A549 (cell line): ENCODE data around the gene OAS3. TPM values are rescaled to one million over a fixed set of nuclear protein-coding genes. Genes with fewer than 3 reads are reported as not detected.

ENCODE experiments used
- ATAC-seq, 2 experiments: fragments of 200-7000 bp in 1 of 2; fragments of >200 bp in 1 of 2; cut with Nextera tagmentation in 1 of 2; cut with Tn5 transposase in 1 of 2; 3 replicates each; pipeline versions ENCODE4 v1.8.0 to v1.9.1; 2018 to 2020; ENCODE audit warnings: mild to moderate bottlenecking in 1 of 2, moderate library complexity in 1 of 2
- CTCF ChIA-PET: fragments of 300-600 bp; sonication (Branson Sonifier 250); formaldehyde crosslinking; extraction: SDS; loops from one replicate; lab custom pipeline; 2021; ENCODE audit warnings: antibody characterized with exemption, inconsistent platforms; lab: Yijun Ruan, JAX
- POLR2A ChIA-PET: fragments of 350-600 bp; formaldehyde crosslinking; extraction: SDS; loops from one replicate; lab custom pipeline; 2021; ENCODE audit warnings: antibody characterized with exemption, inconsistent platforms; lab: Yijun Ruan, JAX
- DNase-seq, 2 experiments: peaks; one replicate each; pipeline versions ENCODE4 v3.0.0 to v3.0.0-alpha.2; 2011 to 2016; ENCODE audit warnings: low read depth in 1 of 2, low spot score in 1 of 2
- FAIRE-seq: peaks from 2 replicates; lab custom pipeline; 2011; peaks lifted over from hg19 to GRCh38; lab: Jason Lieb, UNC
- H3K27ac ChIP-seq, 2 experiments: fragments of >200 bp; sonication (Bioruptor Twin); formaldehyde crosslinking; 3 replicates each; pipeline ENCODE4 v1.5.1; 2016 to 2017
- H3K4me1 ChIP-seq: fragments of >200 bp; sonication (Bioruptor Twin); formaldehyde crosslinking; 3 replicates; pipeline ENCODE4 v1.6.1; 2016
- H3K4me2 ChIP-seq: fragments of >200 bp; sonication (Bioruptor Twin); formaldehyde crosslinking; 3 replicates; pipeline ENCODE4 v1.6.1; 2016
- H3K4me3 ChIP-seq: fragments of >200 bp; sonication (Bioruptor Twin); formaldehyde crosslinking; 3 replicates; pipeline ENCODE4 v1.5.1; 2016
- H3K9me3 ChIP-seq: fragments of >200 bp; sonication (Bioruptor Twin); formaldehyde crosslinking; 3 replicates; pipeline ENCODE4 v1.6.1; 2016
- CBX8 ChIP-seq: fragments of 200-600 bp; sonication (generic); IDR thresholded peaks from 2 replicates; pipeline ENCODE4 v1.6.1; 2016
- CEBPB ChIP-seq, 2 experiments: fragments of >200 bp in 1 of 2; sonication (Bioruptor Twin) in 1 of 2; formaldehyde crosslinking in 1 of 2; IDR thresholded peaks; 2 replicates each; pipeline ENCODE4 v1.6.1; 2012 to 2016
- CHD2 ChIP-seq: fragments of 150-350 bp; IDR thresholded peaks from 2 replicates; pipeline ENCODE4 v1.6.1; 2014; ENCODE audit warnings: low read length; ENCODE audit not compliant: partially characterized antibody
- ESRRA ChIP-seq: fragments of 150-350 bp; IDR thresholded peaks from 2 replicates; pipeline ENCODE4 v1.6.1; 2014; ENCODE audit warnings: mild to moderate bottlenecking, low read length, borderline replicate concordance
- FOXS1 ChIP-seq: fragments of 250-450 bp; sonication (Bioruptor Pico); IDR thresholded peaks from 2 replicates; pipeline ENCODE4 v1.5.0; 2020; ENCODE audit warnings: mild to moderate bottlenecking, moderate library complexity
- GATA3 ChIP-seq: IDR thresholded peaks from 2 replicates; pipeline ENCODE4 v1.6.1; 2012; ENCODE audit warnings: borderline replicate concordance
- HOXA7 ChIP-seq: fragments of 250-450 bp; sonication (Bioruptor Pico); IDR thresholded peaks from 2 replicates; pipeline ENCODE4 v1.5.0; 2020; ENCODE audit warnings: mild to moderate bottlenecking, moderate library complexity
- HOXB5 ChIP-seq: fragments of 250-450 bp; sonication (Bioruptor Pico); IDR thresholded peaks from 2 replicates; pipeline ENCODE4 v1.5.0; 2020; ENCODE audit warnings: mild to moderate bottlenecking, moderate library complexity
- KDM1A ChIP-seq: fragments of 200-600 bp; sonication (generic); IDR thresholded peaks from 2 replicates; pipeline ENCODE4 v1.6.1; 2016; ENCODE audit warnings: low read depth, mild to moderate bottlenecking
- KDM5A ChIP-seq: fragments of 200-600 bp; sonication (generic); IDR thresholded peaks from 2 replicates; pipeline ENCODE4 v1.6.1; 2016; ENCODE audit warnings: antibody characterized with exemption, mild to moderate bottlenecking
- MYC ChIP-seq: IDR thresholded peaks from 2 replicates; pipeline ENCODE4 v1.6.1; 2012; ENCODE audit warnings: mild to moderate bottlenecking, inconsistent platforms, low read length, improper control_type of control experiment, borderline replicate concordance
- NFE2L2 ChIP-seq: fragments of 150-350 bp; conservative IDR thresholded peaks from 2 replicates; pipeline ENCODE4 v1.6.1; 2014; ENCODE audit warnings: low read length
- NR3C1 ChIP-seq: fragments of >200 bp; sonication (Bioruptor Twin); formaldehyde crosslinking; IDR thresholded peaks from 3 replicates; pipeline ENCODE4 v1.6.1; 2017
- RAD21 ChIP-seq, 2 experiments: fragments of >200 bp in 1 of 2; sonication (Bioruptor Twin) in 1 of 2; formaldehyde crosslinking in 1 of 2; IDR thresholded peaks in 1 of 2; conservative IDR thresholded peaks in 1 of 2; 2 replicates in 1 of 2; 3 replicates in 1 of 2; pipeline ENCODE4 v1.6.1; 2012 to 2018; ENCODE audit warnings: inconsistent platforms in 1 of 2
- RARB ChIP-seq: fragments of 250-450 bp; sonication (Bioruptor Pico); IDR thresholded peaks from 2 replicates; pipeline ENCODE4 v1.8.0; 2021; ENCODE audit warnings: mild to moderate bottlenecking, moderate library complexity
- RNF2 ChIP-seq: fragments of 200-600 bp; sonication (generic); IDR thresholded peaks from 2 replicates; pipeline ENCODE4 v1.6.1; 2016; ENCODE audit warnings: low read depth, mild to moderate bottlenecking, antibody characterized with exemption, moderate library complexity, borderline replicate concordance
- SMC3 ChIP-seq: fragments of >200 bp; sonication (Bioruptor Twin); formaldehyde crosslinking; IDR thresholded peaks from 3 replicates; pipeline ENCODE4 v1.6.1; 2018; ENCODE audit warnings: inconsistent platforms
- ZNF302 ChIP-seq: fragments of 250-450 bp; sonication (Bioruptor Pico); IDR thresholded peaks from 2 replicates; pipeline ENCODE4 v1.9.0; 2021; ENCODE audit warnings: inconsistent platforms, mild to moderate bottlenecking, moderate library complexity
- WGBS: methylation state at CpG from one replicate; pipeline ENCODE4 v1.1.6; 2017; ENCODE audit errors: missing lambda C conversion rate; 5-methylcytosine and 5-hydroxymethylcytosine counted together
- polyA plus RNA-seq, 4 experiments: library from polyadenylated mRNA; depleted of rRNA in 3 of 4; stranded (reverse); fragments of >200 nt; fragmentation: RNase III in 1 of 4; extraction: RNeasy Plus Mini Kit Qiagen cat#74134 plus additional on column Dnase treatment in 1 of 4; gene quantifications; 2 replicates in 3 of 4; 3 replicates in 1 of 4; pipeline ENCODE4 v1.2.3, GENCODE V29; 2011 to 2017
- TF ChIP-seq, protein P1 (sequence below): fragments of 450-650 bp; IDR thresholded peaks from 2 replicates; pipeline ENCODE4 v1.6.1; 2014; ENCODE audit warnings: antibody characterized with exemption
- TF ChIP-seq, protein P2 (sequence below): fragments of >200 bp; sonication (Bioruptor Twin); formaldehyde crosslinking; IDR thresholded peaks from 2 replicates; pipeline ENCODE4 v1.6.1; 2016
- TF ChIP-seq, protein P3 (sequence below): fragments of >200 bp; sonication (Bioruptor Twin); formaldehyde crosslinking; IDR thresholded peaks from 3 replicates; pipeline ENCODE4 v1.5.1; 2016
- TF ChIP-seq, protein P4 (sequence below): IDR thresholded peaks from 2 replicates; pipeline ENCODE4 v1.6.1; 2012
- TF ChIP-seq, protein P5 (sequence below): IDR thresholded peaks from 2 replicates; pipeline ENCODE4 v1.6.1; 2012; ENCODE audit warnings: low read depth, borderline replicate concordance

OAS3 gene
- polyA plus RNA-seq, 2 of the 4 experiments (the other 2 are of a cell fraction): 22.7 to 36.7 TPM

DNA sequence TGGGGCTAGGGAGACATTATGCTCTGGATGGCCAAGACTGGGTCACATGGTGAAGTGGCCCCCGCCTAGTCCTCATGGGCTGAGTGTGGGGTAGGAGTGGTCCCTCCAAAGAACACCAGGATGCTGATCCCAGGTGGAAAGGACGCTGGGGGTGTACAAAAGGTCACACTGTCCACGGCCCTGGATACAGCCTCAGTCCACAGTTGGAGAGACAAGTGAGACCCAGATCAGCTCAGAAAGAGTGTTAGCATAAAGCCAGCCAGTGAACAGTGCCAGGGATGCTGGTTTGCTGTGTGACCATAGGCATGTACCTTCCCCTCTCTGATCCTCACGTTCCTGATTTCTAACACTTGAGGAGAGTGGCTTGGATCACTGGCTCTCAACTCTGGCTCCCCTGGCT lies 26.6 kb downstream of the OAS3 start:
- CTCF ChIA-PET: interaction anchor here (1.5 to 2.7 kb wide), 3 partner anchors 9 to 28 kb away, joined by 3 to 9 read pairs (median 3); no protein-coding TSS in a partner anchor
- no peak for FAIRE-seq

DNA sequence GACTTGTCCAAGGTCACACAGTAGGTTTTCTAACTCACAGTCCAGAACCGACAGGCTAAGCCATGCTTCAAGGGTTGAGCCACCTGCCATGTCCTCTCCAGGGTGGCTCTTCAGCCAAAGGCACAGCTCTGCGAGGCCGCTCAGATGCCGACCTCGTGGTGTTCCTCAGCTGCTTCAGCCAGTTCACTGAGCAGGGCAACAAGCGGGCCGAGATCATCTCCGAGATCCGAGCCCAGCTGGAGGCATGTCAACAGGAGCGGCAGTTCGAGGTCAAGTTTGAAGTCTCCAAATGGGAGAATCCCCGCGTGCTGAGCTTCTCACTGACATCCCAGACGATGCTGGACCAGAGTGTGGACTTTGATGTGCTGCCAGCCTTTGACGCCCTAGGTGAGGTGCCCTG lies 27.4 kb downstream of the OAS3 start:
- DNase-seq (no peak), ATAC-seq (no peak), FAIRE-seq (no peak)
- H3K9me3 ChIP-seq: no peaks in the 10 kb centered on the region
- H3K4me1 ChIP-seq: no peaks in the 10 kb centered on the region
- ChIA-PET CTCF (interaction anchor here (0.9 to 2.7 kb wide), 4 partner anchors 10 to 28 kb away, joined by 3 to 9 read pairs (median 3); partner anchors contain the start of gene OAS2), POLR2A (no interaction called here)
- WGBS: 88% methylated on average over 15 of the region's 15 CpGs
- no peak overlapping the region for H3K4me2 ChIP-seq
- no peak overlapping the region for H3K27ac ChIP-seq
- no peak overlapping the region for H3K4me3 ChIP-seq
- TF ChIP-seq, protein P1, sequence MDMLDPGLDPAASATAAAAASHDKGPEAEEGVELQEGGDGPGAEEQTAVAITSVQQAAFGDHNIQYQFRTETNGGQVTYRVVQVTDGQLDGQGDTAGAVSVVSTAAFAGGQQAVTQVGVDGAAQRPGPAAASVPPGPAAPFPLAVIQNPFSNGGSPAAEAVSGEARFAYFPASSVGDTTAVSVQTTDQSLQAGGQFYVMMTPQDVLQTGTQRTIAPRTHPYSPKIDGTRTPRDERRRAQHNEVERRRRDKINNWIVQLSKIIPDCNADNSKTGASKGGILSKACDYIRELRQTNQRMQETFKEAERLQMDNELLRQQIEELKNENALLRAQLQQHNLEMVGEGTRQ: no peak
- no peak for TF ChIP-seq CEBPB (IDR thresholded peaks at IDR 0.05)
- no peak for TF ChIP-seq NR3C1
- no peak for TF ChIP-seq KDM1A
- no peak for TF ChIP-seq SMC3
- TF ChIP-seq HOXA7 (CRISPR knock-in tag): no peak
- no peak for TF ChIP-seq CBX8
- TF ChIP-seq CHD2: no peak
- TF ChIP-seq FOXS1: no peak
- TF ChIP-seq, protein P2, sequence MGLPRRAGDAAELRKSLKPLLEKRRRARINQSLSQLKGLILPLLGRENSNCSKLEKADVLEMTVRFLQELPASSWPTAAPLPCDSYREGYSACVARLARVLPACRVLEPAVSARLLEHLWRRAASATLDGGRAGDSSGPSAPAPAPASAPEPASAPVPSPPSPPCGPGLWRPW: no peak
- TF ChIP-seq HOXB5: no peak
- TF ChIP-seq RNF2: no peak
- no peak for TF ChIP-seq ZNF302 (CRISPR knock-in tag)
- TF ChIP-seq, protein P3, sequence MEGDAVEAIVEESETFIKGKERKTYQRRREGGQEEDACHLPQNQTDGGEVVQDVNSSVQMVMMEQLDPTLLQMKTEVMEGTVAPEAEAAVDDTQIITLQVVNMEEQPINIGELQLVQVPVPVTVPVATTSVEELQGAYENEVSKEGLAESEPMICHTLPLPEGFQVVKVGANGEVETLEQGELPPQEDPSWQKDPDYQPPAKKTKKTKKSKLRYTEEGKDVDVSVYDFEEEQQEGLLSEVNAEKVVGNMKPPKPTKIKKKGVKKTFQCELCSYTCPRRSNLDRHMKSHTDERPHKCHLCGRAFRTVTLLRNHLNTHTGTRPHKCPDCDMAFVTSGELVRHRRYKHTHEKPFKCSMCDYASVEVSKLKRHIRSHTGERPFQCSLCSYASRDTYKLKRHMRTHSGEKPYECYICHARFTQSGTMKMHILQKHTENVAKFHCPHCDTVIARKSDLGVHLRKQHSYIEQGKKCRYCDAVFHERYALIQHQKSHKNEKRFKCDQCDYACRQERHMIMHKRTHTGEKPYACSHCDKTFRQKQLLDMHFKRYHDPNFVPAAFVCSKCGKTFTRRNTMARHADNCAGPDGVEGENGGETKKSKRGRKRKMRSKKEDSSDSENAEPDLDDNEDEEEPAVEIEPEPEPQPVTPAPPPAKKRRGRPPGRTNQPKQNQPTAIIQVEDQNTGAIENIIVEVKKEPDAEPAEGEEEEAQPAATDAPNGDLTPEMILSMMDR: no peak
- TF ChIP-seq RARB (CRISPR knock-in tag): no peak
- TF ChIP-seq, protein P4, sequence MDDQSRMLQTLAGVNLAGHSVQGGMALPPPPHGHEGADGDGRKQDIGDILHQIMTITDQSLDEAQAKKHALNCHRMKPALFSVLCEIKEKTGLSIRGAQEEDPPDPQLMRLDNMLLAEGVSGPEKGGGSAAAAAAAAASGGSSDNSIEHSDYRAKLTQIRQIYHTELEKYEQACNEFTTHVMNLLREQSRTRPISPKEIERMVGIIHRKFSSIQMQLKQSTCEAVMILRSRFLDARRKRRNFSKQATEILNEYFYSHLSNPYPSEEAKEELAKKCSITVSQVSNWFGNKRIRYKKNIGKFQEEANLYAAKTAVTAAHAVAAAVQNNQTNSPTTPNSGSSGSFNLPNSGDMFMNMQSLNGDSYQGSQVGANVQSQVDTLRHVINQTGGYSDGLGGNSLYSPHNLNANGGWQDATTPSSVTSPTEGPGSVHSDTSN: no peak

More for the DNA sequence above, 26.6 kb downstream of the OAS3 start:
- no peaks in the 10 kb centered on the region for H3K4me1 ChIP-seq
- POLR2A ChIA-PET: no interaction called here
- TF ChIP-seq RAD21 (conservative IDR thresholded peaks at IDR 0.05 in 1 of 2, IDR thresholded peaks at IDR 0.05 in 1 of 2) (no peak), NFE2L2 (no peak), MYC (no peak), CEBPB (IDR thresholded peaks at IDR 0.05) (no peak), KDM5A (no peak), KDM1A (no peak), ESRRA (no peak), HOXA7 (CRISPR knock-in tag) (no peak), FOXS1 (no peak), GATA3 (no peak)
- TF ChIP-seq, protein P5, sequence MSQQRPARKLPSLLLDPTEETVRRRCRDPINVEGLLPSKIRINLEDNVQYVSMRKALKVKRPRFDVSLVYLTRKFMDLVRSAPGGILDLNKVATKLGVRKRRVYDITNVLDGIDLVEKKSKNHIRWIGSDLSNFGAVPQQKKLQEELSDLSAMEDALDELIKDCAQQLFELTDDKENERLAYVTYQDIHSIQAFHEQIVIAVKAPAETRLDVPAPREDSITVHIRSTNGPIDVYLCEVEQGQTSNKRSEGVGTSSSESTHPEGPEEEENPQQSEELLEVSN: no peak
- no peak overlapping the region for H3K27ac ChIP-seq
- H3K4me2 ChIP-seq: no peak overlapping the region
- 90% methylated on average over 4 of the region's 4 CpGs for WGBS
- no peaks in the 10 kb centered on the region for H3K9me3 ChIP-seq
- ATAC-seq (no peak), DNase-seq (no peak)
- H3K4me3 ChIP-seq: no peak overlapping the region
